Measurements from ENCODE around the gene PCDHA3. TPM values are rescaled to one million over a fixed set of nuclear protein-coding genes. Genes with fewer than 3 reads are reported as not detected.

Gene PCDHA3
- total RNA-seq, 1 experiment from 2014 or later = 0.31 TPM

Other genes with a start within 250 kb of the PCDHA3 start
- 29.5 and 33.0 TPM in 2 replicates for gene SRA1, start 243.6 kb upstream of the PCDHA3 start, total RNA-seq (2022)
- 15.1 and 15.7 TPM in 2 replicates for gene APBB3, start 236.5 kb upstream of the PCDHA3 start, total RNA-seq (2022)
- gene SLC35A4, start 236.2 kb upstream of the PCDHA3 start, total RNA-seq (2022) = 80.6 and 93.6 TPM in 2 replicates
- 0.73 and 1.1 TPM in 2 replicates for gene CD14, start 167.9 kb upstream of the PCDHA3 start, total RNA-seq (2022)
- 28.5 and 30.9 TPM in 2 replicates for gene TMCO6, start 161.6 kb upstream of the PCDHA3 start, total RNA-seq (2022)
- gene NDUFA2, start 153.4 kb upstream of the PCDHA3 start, total RNA-seq (2022) = 71.3 and 71.4 TPM in 2 replicates
- 115 and 130 TPM in 2 replicates for gene IK, start 153.2 kb upstream of the PCDHA3 start, total RNA-seq (2022)
- gene WDR55, start 136.2 kb upstream of the PCDHA3 start, total RNA-seq (2022) = 54.2 and 59.8 TPM in 2 replicates
- gene DND1, start 127.5 kb upstream of the PCDHA3 start, total RNA-seq (2022) = 2.8 and 2.9 TPM in 2 replicates
- 75.8 and 79.9 TPM in 2 replicates for gene HARS1, start 109.7 kb upstream of the PCDHA3 start, total RNA-seq (2022)
- 45.1 TPM in 2 replicates for gene HARS2, start 109.6 kb upstream of the PCDHA3 start, total RNA-seq (2022)
- gene ZMAT2, start 100.6 kb upstream of the PCDHA3 start, total RNA-seq (2022) = 75.9 and 83.3 TPM in 2 replicates
- gene PCDHA1, start 14.9 kb upstream of the PCDHA3 start, total RNA-seq (2022) = 0.73 and 0.83 TPM in 2 replicates
- 0.12 and 0.19 TPM in 2 replicates for gene PCDHA2, start 6.2 kb upstream of the PCDHA3 start, total RNA-seq (2022)
- gene PCDHA4, start 6.0 kb downstream of the PCDHA3 start, total RNA-seq (2022) = 4.8 and 5.8 TPM in 2 replicates
- gene PCDHA5, start 20.6 kb downstream of the PCDHA3 start, total RNA-seq (2022) = 0.81 and 1.5 TPM in 2 replicates
- gene PCDHA6, start 26.9 kb downstream of the PCDHA3 start, total RNA-seq (2022) = 0.66 and 1.2 TPM in 2 replicates
- 0.95 and 1.2 TPM in 2 replicates for gene PCDHA7, start 33.2 kb downstream of the PCDHA3 start, total RNA-seq (2022)
- gene PCDHA8, start 40.1 kb downstream of the PCDHA3 start, total RNA-seq (2022) = 1.1 and 1.3 TPM in 2 replicates
- 0.59 and 0.66 TPM in 2 replicates for gene PCDHA9, start 47.3 kb downstream of the PCDHA3 start, total RNA-seq (2022)
- 0.78 and 0.91 TPM in 2 replicates for gene PCDHA10, start 54.8 kb downstream of the PCDHA3 start, total RNA-seq (2022)
- 0.64 and 1.3 TPM in 2 replicates for gene PCDHA11, start 67.9 kb downstream of the PCDHA3 start, total RNA-seq (2022)
- gene PCDHA12, start 74.3 kb downstream of the PCDHA3 start, total RNA-seq (2022) = 0.64 and 0.78 TPM in 2 replicates
- gene PCDHA13, start 81.1 kb downstream of the PCDHA3 start, total RNA-seq (2022) = 2.0 and 2.3 TPM in 2 replicates
- gene PCDHAC1, start 125.2 kb downstream of the PCDHA3 start, total RNA-seq (2022) = 2.8 and 3.7 TPM in 2 replicates
- gene PCDHAC2, start 165.4 kb downstream of the PCDHA3 start, total RNA-seq (2022) = 12.6 and 17.1 TPM in 2 replicates

All from Calu3 (cell line).